Iris pigment epithelial cell (primary cell): ENCODE measurements around the gene SLC4A4.

ENCODE experiments used
- DNase-seq: peaks from one replicate; pipeline ENCODE4 v3.0.0-alpha.2; 2011; ENCODE audit warnings: low read depth

SLC4A4 gene

DNA sequence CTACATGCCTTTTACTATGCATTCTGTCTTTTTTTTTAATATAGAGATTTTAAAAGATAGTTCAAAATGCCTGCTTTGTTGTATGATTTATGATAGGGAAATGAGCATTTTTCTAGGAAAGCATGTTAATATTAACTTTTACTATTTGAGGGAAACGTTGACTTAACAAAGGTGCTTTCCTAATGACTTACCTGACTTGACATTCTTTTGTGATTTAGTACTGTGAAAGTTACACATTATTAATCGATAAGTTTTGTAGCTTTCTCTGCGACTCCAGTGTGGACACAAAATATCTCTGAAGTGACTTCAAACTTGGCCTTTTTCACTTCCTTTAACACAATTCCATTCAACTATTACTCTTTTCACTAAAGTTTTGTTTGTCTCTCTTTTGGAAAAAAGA lies 260.8 kb downstream of the SLC4A4 start:
- DNase-seq, result no peak

DNA sequence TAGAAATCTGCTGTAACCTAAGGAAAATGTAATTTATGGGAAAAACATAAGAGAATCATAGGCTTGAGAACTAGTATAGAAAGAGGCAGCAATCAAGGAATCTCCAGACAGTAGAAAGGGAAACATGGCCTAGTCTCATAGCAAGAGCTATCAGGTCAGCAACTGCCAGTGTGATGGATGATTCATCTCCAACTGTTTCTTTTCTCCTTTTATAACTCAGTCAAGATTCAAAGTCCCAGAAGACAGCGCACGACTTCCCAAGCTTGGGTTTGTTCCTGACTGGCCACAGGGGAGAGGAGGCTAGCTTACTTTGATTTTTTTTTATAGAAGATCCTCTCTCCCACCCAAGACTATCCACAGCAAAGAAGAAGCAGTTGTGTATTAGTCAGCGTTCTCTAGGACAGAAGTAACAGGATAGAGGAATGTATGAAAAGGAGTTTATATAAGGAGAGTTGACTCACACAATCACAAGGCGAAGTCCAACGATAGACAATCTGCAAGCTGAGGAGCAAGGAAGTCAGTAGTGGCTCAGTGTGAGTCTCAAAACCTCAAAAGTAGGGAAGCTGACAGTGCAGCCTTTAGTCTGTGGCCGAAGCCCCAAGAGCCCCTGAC lies 263.6 kb downstream of the SLC4A4 start:
- DNase-seq, result peak; percentile 18

DNA sequence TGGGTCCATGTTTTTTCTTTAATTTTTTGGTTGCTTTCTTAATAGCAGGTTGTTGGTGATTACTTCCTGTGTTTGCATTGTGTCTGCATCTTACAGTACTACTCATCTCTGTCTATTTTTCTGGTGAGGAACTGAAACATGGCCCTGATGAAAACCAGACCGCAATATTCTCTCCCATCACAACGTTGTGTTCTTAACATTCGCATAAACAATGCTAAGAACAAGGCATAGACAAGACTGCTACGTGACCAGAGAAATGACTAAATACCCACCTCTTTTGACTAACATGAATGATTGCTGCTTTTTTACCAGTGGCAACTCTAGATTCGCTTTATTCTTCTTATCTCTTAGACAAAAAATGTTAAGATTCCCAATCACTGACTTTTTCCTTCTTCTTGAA lies 266.0 kb downstream of the SLC4A4 start:
- DNase-seq, result no peak

DNA sequence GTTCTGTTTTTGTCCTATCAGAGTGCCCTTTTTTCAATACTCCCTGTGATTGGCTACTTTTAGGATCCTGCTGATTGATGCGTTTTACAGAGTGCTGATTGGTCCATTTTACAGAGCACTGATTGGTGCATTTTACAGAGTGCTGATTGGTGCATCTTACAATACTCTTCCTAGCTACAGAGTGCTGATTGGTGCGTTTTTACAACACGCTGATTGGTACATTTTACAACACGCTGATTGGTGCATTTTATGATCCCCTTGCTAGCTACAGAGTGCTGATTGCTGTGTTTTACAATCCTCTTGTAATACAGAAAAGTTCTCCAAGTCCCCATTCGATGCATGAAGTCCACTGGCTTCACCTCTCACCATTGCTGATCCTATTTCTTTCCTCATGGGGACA lies 268.3 kb downstream of the SLC4A4 start:
- no peak for DNase-seq

DNA sequence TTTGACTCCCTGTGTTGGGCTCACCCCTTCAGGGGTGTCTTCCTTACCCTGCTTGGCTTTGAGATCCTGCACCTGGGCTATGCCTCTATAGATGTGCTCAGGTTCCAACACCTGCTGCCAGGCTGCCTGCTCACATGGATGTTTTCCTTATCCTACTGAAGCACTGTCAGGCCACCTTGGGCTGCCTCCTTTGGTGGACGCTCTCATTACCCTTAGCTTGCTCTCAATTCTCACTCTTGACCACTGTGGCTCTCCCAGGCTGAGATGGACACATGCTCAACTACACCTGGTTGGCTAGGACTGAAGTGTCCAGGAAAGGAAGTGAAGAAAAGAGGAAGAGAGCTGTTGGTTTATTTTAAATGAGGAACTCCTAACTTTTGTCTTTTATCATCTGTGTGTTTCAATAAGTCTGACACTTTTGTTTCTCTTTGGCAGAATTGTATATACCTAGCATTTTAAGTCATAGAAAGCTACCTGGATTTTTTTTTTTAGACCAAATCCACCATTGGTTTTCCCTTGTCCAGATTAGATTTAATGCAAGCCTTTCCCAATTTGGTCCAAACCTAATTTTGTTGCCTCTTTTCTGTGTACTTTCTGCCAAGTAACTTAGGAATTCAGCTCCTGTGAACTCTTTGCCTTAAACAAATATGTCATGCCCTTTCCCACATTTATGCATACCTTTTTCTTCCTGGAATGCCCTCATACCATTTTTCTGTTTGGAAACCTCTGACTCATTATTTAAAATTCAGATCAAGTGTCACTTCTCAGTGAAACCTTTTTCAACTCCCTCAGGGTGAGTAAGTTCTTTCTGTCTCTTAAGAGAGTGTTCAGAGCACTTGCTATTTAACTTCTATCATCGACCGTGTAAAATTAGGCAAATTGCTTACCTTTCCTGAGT lies 269.2 kb downstream of the SLC4A4 start:
- peak; percentile 40 for DNase-seq

DNA sequence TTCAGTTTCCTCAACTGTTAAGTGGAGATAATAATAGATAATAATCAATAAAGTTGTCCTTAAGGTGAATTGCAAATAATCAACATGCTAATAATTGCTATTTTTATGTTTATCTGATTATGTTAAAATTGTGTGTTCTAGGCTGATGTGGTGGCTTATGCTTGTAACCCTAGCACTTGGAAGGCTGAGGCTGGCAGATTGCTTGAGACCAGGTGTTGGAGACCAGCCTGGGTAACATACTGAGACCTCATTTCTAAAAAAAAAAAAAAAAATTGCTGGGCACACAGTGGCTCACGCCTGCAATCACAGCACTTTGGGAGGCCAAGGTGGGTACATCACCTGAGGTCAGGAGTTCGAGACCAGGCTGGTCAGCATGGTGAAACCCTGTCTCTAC lies 269.9 kb downstream of the SLC4A4 start:
- DNase-seq, result no peak

DNA sequence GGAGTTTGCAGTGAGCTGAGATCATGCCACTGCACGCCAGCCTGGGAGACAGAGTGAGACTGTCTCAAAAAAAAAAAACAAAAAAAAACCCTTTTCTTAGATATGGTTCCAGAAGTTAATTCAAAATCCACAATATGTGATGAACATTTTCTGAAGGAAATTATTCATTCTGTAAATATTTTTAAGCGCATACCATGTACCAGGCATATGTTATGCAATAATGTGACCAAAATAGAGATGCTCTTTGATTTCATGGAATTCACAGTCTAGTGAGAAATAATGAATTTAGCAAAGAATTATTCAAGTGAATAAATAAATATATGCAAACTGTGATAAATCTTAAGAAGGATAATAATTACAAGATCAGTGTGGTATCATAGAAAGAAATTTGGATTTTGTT lies 270.3 kb downstream of the SLC4A4 start:
- peak; percentile 2 for DNase-seq

DNA sequence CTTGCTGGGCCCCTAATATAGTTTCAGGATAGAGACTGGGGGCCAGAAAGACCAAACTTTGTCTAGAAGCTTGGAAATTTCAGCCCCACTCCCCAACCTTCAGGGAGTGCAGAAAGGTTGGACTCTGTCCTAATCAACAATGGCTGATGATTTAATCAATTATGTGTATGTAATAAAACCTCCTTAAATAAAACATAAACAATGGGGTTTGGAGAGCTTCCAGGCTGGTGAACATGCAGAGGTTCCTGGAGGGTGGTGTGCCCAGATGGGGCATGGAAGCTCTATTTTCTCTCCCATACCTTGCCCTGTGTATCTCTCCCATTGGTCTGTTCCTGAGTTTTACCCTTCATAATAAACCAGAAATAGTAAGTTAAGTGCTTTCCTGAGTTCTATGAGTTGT lies 270.8 kb downstream of the SLC4A4 start:
- DNase-seq, result no peak

DNA sequence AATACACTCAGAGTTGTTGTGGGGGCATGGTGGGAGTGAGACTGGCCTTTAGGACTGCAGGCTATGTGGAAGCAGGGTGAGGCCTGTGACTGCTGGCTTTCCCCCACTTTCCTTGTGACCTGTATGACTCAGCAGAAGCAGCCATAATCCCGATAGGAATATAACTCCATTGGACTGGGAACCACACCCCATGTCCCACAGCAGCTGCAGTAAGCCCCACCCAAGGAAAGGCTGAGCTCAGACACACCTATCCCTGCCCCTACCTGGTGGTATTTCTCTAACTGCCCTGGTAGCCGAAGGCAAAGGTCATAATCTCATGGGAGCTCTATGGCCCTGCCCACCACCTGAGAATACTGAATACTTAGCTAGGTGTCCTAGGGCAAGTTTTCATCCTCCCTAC lies 275.8 kb downstream of the SLC4A4 start:
- no peak for DNase-seq

DNA sequence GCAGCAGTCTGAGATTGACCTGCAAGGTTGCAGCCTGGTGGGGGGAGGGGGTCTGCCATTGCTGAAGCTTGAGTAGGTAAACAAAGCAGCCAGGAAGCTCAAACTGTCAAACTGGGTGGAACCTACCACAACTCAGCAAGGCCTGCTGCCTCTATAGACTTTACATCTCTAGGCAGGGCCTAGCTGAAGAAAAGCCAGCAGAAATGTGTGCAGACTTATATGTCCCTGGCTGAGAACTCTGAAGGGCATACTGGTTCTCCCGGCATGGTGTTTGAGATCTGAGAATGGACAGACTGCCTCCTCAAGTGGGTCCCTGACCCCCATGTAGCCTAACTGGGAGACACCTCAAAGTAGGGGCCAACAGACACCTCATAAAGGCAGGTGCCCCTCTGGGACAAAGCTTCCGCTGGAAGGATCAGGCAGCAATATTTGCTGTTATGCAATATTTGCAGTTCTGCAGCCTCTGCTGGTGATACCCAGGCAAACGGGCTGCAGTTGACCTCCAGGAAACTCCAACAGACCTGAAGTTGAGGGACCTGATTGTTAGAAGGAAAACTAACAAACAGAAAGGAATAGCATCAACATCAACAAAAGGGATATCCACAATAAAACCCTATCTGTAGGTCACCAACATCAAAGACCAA lies 277.5 kb downstream of the SLC4A4 start:
- DNase-seq, result no peak
